Esophagus mucosa (tissue), 1 donor: ENCODE results near the gene OGDH. TPM values are rescaled to one million over a fixed set of nuclear protein-coding genes. Genes with fewer than 3 reads are reported as not detected.
A peak's percentile ranks its signal among the peaks of the same experiment; 100 is the strongest.

Source experiments
- ATAC-seq: fragments of 200-7000 bp; cut with Tn5 transposase; one replicate; pipeline ENCODE4 v1.9.1; 2020
- total RNA-seq: library from RNA; stranded (reverse); gene quantifications from one replicate; pipeline ENCODE4 v1.2.4, GENCODE V29; 2023
- donor health status: DM: yes; HTN: yes; CAD: no.

The OGDH gene
- total RNA-seq, 1 donor from 2014 or later, result 99.2 TPM

GRCh38 chr7:44618753-44619152 is 12.3 kb downstream of the OGDH start:
- ATAC-seq, result peak; percentile 81

GRCh38 chr7:44621034-44621749 is 14.8 kb downstream of the OGDH start:
- peak; percentile 66 for ATAC-seq

GRCh38 chr7:44621750-44622103 is 15.3 kb downstream of the OGDH start:
- no peak for ATAC-seq

- ATAC-seq, result peak; percentile 40
These were observed 16.1 kb downstream of the OGDH start for GRCh38 chr7:44622342-44623151.

GRCh38 chr7:44624318-44624717 is 17.9 kb downstream of the OGDH start:
- peak; percentile 14 for ATAC-seq

- ATAC-seq, result no peak
These were observed 19.4 kb downstream of the OGDH start for GRCh38 chr7:44625526-44626471.

- ATAC-seq, result no peak
These were observed 20.2 kb downstream of the OGDH start for GRCh38 chr7:44626620-44627019.

GRCh38 chr7:44629829-44630522 is 23.5 kb downstream of the OGDH start:
- ATAC-seq, result peak; percentile 6

GRCh38 chr7:44630792-44631457 is 24.5 kb downstream of the OGDH start:
- no peak for ATAC-seq

- no peak for ATAC-seq
These were observed 25.2 kb downstream of the OGDH start for GRCh38 chr7:44631458-44632115.

GRCh38 chr7:44632196-44632595 is 25.8 kb downstream of the OGDH start:
- ATAC-seq, result no peak

GRCh38 chr7:44633254-44634186 is 27.1 kb downstream of the OGDH start:
- peak; percentile 28 for ATAC-seq

- no peak for ATAC-seq
These were observed 27.9 kb downstream of the OGDH start for GRCh38 chr7:44634187-44634838.

GRCh38 chr7:44634839-44635591 is 28.6 kb downstream of the OGDH start:
- no peak for ATAC-seq

GRCh38 chr7:44636041-44636584 is 29.7 kb downstream of the OGDH start:
- ATAC-seq, result no peak

- ATAC-seq, result no peak
These were observed 30.5 kb downstream of the OGDH start for GRCh38 chr7:44636926-44637325.

GRCh38 chr7:44637788-44638594 is 31.6 kb downstream of the OGDH start:
- peak; percentile 86 for ATAC-seq
